Fibroblast of gingiva (primary cell): ENCODE measurements around the gene PRICKLE1.
A peak's percentile ranks its signal among the peaks of the same experiment; 100 is the strongest.

Source experiments
- DNase-seq: peaks from one replicate; pipeline ENCODE4 v3.0.0-alpha.2; 2011; ENCODE audit warnings: low read depth

PRICKLE1 gene

DNA sequence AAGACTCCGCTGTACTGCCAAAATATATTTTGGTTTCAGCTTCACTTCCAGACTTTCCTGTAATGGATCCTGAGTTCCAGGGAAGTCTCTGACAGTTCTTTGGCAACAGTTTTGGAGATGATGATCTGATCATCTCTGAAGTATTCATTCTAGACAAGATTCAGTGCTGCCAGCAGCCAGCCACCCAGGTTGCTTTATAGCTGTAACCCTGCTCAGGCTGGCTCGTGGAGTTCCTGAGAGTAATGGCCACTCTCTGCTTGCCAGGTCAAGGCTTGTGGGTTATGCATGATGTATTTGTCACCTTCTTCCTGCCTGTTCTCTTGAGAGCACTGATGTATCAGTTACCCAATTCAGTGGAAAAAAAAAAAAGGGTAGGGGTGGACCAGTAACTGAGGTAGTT lies 139.3 kb downstream of the PRICKLE1 start:
- DNase-seq: peak; percentile 1

DNA sequence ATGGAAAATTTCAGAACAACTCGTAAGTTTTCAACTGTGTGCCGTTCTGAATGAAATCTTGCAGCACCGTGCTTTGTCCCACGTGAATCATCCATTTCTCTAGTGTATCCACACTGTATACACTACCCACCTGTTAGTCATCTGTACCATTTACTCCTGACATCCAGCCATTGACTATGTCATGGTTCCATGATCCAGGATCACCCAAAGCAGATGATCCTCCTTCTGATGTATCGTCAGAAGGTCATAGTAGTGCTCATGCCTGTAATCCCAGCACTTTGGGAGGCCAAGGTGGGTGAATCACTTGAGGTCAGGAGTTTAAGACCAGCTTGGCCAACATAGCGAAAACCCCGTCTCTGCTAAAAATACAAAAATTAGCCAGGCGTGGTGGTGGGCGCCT lies 140.7 kb downstream of the PRICKLE1 start:
- DNase-seq: no peak

DNA sequence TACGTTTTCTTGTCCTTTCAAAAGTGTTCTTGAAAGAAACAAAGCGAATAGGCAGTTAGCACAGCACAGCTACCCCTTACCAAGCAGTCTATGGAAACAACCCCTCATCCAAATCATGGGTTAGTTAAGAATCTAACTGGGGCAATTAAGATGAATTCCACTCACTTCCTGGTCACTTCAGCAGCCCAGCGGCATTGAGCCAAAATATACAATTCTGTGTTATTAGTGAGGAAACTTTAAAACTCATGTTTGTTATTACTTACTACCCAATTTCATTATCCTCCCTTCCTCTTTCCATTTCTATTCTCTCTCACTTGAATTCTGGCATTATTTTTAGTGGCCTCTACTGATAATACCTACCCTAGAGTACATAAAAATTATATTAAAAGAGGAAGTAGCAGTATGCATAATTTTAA lies 142.2 kb downstream of the PRICKLE1 start:
- DNase-seq: peak; percentile 34

DNA sequence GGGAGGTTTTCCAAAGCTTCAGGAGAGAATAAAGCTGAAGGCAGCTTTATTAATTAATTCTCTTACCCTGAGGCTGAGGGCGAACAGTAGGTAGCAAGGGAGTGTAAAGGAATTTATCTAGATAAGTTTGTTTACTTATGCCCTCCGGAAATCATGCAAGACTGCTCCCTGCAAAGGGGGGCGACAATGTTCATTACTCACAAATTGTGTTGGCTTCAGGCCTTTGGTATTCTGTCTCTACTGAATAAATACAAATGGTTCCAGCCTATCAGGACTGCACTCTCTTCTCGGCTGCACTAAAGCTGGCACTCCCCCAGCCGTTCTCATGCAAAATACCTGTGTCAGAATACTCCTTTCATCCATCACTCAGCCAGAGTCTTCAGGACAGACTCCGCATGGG lies 142.8 kb downstream of the PRICKLE1 start:
- DNase-seq: no peak

DNA sequence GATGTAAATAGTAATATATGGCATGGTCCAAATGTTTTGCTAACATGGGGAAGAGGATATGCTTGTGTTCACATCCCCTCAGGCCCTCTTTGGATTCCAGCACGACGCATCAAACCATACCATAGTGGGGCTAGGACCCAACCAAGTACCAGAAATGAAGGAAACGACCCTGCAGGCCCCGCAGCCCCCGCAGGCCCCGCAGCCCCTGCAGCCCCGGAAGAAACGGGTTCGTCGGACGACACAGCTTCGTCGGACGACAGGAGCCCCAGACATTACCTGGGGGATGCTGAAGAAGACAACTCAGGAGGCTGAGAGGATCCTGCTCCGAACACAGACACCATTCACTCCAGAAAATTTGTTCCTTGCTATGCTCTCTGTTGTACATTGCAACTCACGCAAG lies 143.7 kb downstream of the PRICKLE1 start:
- no peak for DNase-seq

DNA sequence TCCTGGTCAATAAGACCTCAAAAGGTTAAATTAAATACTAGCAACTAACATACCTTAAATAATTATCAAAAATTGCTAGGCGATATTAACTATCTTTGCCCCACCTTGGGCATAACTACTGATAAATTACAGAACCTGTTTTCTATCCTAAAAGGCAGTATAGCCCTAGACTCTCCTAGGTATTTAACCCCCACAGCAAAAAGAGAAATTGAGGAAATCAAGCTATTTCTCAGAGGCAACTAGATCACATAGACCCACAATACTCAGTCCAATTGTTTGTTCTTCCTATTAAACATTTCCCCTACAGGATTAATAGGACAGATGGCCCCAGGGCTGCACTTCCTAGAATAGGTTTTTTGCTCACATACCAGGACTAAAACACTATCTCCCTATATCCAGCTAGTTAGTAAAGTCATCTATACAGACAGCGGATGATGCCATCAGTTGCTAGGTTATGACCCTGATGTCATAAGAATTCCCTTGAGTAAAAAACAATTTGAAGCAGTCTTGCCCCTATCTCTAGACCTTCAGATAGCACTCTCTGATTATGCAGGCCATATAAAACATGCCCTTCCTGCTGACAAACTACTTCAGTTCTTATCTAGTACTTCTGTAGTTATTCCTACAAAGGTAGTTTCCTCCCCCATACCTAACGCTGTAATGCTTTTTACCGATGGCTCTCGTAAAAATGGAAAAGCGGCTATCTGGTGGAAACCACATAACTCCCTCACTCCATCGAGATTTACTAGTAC lies 145.2 kb downstream of the PRICKLE1 start:
- no peak for DNase-seq

DNA sequence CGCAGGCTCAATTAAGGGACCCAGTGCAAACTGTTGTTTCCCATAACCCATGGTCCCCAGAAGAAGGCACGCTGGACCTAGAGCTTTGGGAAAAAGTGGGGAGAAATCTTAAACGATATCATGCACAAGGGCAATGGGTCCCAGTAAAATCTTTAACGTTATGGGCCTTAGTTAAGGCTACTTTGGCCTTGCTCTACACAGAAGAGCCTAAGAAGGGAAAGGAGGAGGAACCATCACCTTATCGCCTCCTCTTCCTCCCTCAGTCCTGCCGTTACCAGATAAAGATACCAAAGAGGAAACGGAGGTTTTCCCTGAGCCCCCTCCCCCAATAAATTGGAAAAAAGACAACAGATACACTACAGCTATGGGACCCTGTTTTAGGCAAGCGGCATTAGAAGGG lies 146.7 kb downstream of the PRICKLE1 start:
- no peak for DNase-seq

DNA sequence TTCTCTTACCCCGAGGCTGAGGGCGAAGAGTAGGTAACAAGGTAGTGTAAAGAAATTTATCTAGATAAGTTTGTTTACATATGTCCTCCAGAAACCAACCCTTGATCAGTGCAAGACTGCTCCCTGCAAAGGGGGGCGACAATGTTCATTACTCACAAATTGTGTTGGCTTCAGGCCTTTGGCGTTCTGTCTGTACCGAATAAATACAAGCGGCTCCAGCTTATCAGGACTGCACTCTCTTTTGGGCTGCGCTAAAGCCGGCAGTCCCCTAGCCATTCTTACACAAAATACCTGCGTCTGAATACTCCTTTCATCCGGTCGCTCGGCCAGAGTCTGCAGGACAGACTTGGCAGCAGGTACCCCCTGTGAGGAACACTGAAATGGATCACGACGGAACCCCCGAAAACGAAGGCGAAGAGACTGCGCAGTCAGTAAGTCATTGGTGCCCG lies 147.2 kb downstream of the PRICKLE1 start:
- no peak for DNase-seq

DNA sequence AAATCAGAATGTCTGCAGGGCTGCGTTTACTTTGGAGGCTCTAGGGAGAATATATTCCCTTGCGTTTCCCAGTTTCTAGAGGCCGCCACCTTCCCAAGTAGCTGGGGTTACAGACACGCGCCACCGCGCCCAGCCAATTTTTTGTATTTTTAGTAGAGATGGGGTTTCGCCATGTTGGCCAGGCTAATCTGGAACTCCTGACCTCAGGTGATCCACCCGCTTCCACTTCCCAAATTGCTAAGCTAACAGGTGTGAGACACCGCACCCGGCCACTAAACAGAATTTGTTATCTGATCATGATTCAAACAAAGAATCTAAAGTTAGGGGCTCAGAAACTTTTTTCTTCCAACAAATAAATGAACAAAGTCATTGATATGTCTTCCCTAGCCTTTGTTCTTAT lies 148.9 kb downstream of the PRICKLE1 start:
- DNase-seq: no peak

DNA sequence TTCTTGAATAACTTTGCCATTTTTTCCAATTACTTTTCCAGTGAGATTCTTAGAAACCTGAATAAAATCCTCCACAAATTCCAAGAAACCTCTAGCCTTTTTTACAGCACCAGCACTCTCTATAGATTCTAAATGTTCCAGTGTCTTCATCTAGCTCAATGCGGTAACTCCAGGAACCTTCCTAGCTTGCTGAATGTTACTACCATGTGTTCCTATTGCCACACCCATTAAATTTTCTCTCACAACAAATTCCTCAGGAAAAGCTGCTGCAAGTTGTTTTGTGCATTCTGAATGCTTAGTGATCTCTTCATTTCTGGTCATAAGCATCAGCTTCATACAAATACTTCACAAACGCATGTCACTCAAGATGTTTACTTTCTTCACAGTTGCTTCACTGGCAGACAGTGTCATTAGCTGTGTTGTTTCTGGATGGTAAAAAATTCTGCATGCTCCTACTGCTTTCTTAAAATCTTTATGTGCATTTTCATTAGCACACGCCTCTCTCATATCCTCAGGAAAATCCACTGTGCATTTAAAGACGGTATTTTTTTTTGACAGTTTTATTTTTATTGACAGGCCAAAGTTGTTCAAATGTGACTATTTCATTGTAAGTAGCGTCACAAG lies 156.9 kb downstream of the PRICKLE1 start:
- DNase-seq: no peak

DNA sequence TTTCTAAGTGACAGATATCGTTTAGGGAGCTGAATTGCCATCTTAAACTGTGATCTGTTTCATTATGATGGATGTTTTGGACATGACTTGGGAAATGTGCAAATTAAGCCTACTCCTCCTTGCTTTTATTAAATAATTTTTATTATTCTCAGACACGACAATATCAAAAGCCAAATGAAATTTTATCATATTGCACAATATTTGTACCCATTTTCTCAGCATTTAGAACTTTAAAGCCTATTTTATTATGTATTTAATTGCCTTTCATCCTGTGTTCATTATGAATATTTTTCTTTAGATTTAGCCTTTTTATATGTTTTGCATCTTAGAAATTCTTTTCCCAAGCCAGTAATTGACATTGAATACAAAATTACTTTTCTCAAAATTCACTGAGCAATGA lies 160.7 kb downstream of the PRICKLE1 start:
- DNase-seq: no peak

DNA sequence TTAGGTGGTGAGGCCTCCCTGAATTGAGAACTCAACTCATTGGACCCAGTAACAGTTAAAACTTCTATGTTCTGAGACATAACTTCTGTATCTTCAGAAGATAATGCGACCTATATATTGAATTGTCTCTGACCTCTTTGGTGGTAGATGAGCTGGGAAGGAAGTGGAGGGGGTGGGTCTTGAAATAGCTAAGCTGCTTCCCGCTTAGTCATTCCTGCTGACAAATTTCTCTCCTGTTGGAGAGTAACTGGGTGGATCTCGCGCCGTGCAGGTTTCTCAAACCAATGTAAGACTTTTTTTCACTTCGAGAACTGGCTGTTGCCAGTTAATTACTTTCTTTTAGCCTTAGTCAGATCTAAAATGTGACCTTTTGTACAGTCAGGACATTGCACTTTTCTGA lies 162.8 kb downstream of the PRICKLE1 start:
- DNase-seq: no peak

DNA sequence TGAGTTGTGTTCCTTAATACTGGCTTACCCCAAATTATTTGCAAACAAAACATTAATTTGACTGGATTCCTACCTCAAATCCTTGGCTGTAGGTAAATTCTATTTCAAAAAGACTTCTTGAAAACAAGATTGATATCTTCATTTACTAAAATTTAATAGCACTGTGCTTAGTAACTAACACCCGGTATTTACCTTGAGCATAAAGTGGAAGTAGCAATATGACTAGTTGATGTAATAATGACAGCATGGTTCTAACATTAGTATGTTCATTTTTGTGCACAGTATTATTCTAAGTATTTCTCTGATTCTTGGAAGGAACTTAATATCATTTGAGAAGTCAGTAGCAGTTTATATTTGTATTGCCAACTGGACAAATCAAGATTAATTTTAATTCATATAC lies 166.8 kb downstream of the PRICKLE1 start:
- DNase-seq: no peak

DNA sequence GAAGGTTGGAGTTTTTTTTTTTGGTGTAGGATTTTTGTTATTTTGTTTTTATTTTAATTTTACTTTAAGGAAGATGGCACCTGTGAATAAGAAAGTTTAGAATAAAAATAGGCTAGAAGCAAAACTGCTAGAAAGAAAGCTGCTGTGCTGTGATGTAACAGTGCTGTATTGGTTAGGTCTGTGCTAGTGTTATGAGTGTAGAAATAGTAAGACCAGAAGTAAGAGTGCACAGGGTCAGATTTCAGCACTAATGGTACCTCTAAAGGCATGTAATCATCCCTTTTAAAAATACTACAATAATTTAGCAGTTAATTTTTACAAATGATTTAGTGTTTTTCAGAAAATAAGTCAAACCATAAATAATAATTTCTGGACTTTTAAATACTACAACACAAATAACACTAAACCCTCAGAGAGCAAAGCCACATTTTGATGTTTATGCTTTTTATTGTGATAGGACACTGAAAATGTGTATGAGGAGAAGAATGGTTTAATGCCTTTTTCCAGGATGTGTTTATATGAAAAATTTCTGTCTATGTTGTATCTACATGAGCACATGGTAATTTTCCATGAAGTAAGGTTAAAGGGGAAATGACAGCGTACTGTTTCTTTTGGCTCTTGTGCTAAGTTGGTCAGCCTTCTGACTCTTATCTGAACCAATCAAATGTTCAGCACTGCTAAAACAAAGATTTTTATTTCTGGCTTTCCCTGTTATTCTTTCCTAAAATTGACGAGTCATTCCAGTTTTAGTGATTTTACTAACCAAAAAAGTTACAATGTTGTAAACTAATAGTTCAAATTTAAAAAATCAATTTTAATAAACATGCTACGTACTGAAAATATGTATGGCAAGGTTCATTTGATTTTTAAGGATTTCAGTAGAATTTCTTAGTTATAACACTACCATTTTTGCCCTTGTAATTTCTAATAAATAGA lies 167.4 kb downstream of the PRICKLE1 start:
- DNase-seq: peak; percentile 56

DNA sequence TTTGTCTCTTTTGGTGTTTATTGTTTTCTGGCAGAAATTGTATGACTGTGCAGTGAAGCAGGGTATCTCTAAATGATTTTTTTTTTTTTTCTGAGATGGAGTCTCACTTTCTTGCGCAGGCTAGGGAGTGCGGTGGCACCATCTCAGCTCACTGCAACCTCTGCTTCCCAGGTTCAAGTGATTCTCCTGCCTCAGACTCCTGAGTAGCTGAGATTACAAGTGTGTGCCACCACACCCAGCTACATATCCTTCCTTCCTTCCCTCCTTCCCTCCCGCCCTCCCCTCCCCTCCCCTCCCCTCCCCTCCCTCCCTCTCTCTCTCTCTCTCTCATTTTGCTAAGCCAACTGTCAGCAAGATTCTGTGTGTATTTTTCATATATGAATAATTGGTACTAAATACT lies 169.2 kb downstream of the PRICKLE1 start:
- no peak for DNase-seq

DNA sequence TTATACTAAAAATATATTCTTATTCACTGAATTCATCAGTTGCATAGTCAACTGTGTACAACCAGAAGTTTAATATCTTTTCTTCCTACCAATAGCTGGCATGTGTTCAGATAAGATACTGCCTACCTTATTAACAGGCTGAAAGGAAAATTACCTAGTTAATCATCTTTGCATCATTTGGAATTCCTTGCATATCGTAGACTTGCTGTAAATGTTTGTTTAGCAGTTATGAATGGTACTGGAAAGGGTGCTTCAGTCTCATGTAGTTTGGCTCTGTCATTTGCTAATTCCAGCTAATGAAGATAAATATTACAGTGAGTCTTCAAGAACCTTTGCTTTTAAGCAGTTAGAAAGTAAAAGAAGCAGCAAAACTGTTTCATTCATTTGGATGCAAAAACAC lies 179.2 kb downstream of the PRICKLE1 start:
- DNase-seq: no peak

DNA sequence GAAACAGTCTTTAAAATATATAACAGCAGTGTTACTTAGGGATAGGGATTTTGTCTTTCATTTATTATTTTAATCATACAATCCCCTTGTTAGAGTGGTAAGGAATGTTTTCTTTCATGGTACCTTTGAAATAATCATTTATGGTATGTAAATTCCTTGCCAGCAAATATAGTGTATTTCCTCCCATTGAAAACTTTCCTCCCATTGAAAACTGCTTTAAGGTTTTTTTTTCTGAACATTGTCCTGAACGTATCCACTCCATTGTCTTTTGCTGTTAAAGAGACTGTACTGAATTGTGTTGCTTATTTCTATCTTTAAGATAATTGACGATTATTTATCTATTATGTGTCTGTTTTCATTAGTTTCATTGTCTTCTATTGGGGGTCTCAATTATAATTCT lies 180.1 kb downstream of the PRICKLE1 start:
- DNase-seq: no peak

DNA sequence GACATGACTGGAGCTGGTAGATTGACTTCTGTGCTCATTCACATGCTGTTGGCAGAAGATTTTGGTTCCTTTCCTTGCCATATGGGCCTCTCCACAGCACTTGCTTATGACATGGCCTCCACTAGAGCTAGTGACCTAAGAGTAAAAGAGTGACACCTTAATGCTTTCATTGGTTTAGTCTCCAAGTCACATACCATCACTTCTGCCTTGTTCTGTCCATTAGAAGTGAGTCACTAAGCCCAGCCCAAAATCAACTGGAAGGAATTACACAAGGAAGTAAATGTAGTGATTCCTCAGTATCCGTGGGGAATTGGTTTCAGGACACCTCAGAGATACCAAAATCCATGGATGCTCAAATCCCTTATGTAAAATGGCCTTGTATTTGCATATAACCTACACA lies 182.2 kb downstream of the PRICKLE1 start:
- DNase-seq: no peak
